Osteoblast (primary cell): Measurements from ENCODE around the gene PRM1. TPM values are rescaled to one million over a fixed set of nuclear protein-coding genes. Genes with fewer than 3 reads are reported as not detected.

ENCODE experiments used
- DNase-seq: peaks from one replicate; pipeline ENCODE4 v3.0.0; 2011; ENCODE audit warnings: low spot score, mixed read lengths; ENCODE audit not compliant: insufficient read length; ENCODE audit errors: missing footprints
- H2AFZ ChIP-seq: 2 replicates; pipeline ENCODE4 v1.6.0; 2011; ENCODE audit warnings: mild to moderate bottlenecking, low read length
- H3K27ac ChIP-seq: 2 replicates; pipeline ENCODE4 v1.5.1; 2011; ENCODE audit warnings: mild to moderate bottlenecking, low read depth, low read length, moderate library complexity
- H3K27me3 ChIP-seq: 2 replicates; pipeline ENCODE4 v1.6.0; 2012; ENCODE audit warnings: mild to moderate bottlenecking, control low read depth, inconsistent platforms, low read length, moderate library complexity; ENCODE audit not compliant: insufficient read depth
- H3K36me3 ChIP-seq: 2 replicates; pipeline ENCODE4 v1.5.1; 2011; ENCODE audit warnings: mild to moderate bottlenecking, low read length, control low read depth, moderate library complexity; ENCODE audit not compliant: insufficient read depth
- H3K4me1 ChIP-seq: 2 replicates; pipeline ENCODE4 v1.5.1; 2011; ENCODE audit warnings: mild to moderate bottlenecking, low read length, control low read depth, moderate library complexity; ENCODE audit not compliant: insufficient read depth
- H3K4me2 ChIP-seq: 2 replicates; pipeline ENCODE4 v1.6.0; 2011; ENCODE audit warnings: mild to moderate bottlenecking, low read length; ENCODE audit not compliant: insufficient read depth
- H3K4me3 ChIP-seq: fragments of 200-600 bp; sonication (generic); 3 replicates; pipeline ENCODE4 v1.5.1; 2012; ENCODE audit warnings: mild to moderate bottlenecking, low read length, inconsistent platforms; ENCODE audit not compliant: insufficient read depth
- H3K79me2 ChIP-seq: 2 replicates; pipeline ENCODE4 v1.6.0; 2012; ENCODE audit warnings: mild to moderate bottlenecking, low read length, control low read depth, inconsistent platforms; ENCODE audit not compliant: insufficient read depth
- H3K9me3 ChIP-seq: 2 replicates; pipeline ENCODE4 v1.5.1; 2011; ENCODE audit warnings: low read depth, low read length, control low read depth
- H4K20me1 ChIP-seq: 2 replicates; pipeline ENCODE4 v1.6.0; 2012; ENCODE audit warnings: mild to moderate bottlenecking, low read length, control low read depth; ENCODE audit not compliant: insufficient read depth
- total RNA-seq: library from RNA; depleted of rRNA; stranded (reverse); fragments of >200 nt; gene quantifications from 2 replicates; pipeline ENCODE4 v1.2.3, GENCODE V29; 2012
- TF ChIP-seq, protein P1 (sequence below): IDR thresholded peaks from 2 replicates; pipeline ENCODE4 v1.5.1; 2011; ENCODE audit warnings: mild to moderate bottlenecking, low read depth, low read length, moderate library complexity; ENCODE audit errors: extremely low read depth

Gene PRM1
- total RNA-seq, 1 donor: not detected

DNA sequence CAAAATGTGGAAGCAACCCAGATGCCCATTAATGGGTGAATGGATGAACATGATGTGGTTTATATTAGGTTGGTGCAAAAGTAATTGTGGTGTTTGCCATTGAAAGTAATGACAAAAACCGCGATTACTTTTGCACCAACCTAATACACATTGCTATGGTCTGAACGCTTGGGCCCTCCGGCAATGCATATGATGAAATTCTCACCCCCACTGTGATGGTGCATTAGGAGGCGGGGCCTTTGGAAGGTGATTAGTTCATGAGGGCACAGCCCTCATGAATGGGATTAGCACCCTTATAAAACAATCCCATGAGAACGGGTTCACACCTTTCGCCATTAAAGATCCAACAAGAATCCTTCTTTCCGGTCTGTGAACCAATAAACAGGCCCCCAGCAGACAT is 25.3 kb upstream of the PRM1 start:
- H3K27ac ChIP-seq: no peak overlapping the region
- no peaks in the 10 kb centered on the region for H3K9me3 ChIP-seq
- DNase-seq: no peak
- H2AFZ ChIP-seq: no peak overlapping the region
- H3K36me3 ChIP-seq: no peaks in the 10 kb centered on the region
- no peaks in the 10 kb centered on the region for H3K27me3 ChIP-seq
- no peak overlapping the region for H3K4me3 ChIP-seq
- H3K4me1 ChIP-seq: no peaks in the 10 kb centered on the region
- H4K20me1 ChIP-seq: no peaks in the 10 kb centered on the region
- H3K4me2 ChIP-seq: no peak overlapping the region
- TF ChIP-seq, protein P1, sequence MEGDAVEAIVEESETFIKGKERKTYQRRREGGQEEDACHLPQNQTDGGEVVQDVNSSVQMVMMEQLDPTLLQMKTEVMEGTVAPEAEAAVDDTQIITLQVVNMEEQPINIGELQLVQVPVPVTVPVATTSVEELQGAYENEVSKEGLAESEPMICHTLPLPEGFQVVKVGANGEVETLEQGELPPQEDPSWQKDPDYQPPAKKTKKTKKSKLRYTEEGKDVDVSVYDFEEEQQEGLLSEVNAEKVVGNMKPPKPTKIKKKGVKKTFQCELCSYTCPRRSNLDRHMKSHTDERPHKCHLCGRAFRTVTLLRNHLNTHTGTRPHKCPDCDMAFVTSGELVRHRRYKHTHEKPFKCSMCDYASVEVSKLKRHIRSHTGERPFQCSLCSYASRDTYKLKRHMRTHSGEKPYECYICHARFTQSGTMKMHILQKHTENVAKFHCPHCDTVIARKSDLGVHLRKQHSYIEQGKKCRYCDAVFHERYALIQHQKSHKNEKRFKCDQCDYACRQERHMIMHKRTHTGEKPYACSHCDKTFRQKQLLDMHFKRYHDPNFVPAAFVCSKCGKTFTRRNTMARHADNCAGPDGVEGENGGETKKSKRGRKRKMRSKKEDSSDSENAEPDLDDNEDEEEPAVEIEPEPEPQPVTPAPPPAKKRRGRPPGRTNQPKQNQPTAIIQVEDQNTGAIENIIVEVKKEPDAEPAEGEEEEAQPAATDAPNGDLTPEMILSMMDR: no peak
- no peaks in the 10 kb centered on the region for H3K79me2 ChIP-seq

DNA sequence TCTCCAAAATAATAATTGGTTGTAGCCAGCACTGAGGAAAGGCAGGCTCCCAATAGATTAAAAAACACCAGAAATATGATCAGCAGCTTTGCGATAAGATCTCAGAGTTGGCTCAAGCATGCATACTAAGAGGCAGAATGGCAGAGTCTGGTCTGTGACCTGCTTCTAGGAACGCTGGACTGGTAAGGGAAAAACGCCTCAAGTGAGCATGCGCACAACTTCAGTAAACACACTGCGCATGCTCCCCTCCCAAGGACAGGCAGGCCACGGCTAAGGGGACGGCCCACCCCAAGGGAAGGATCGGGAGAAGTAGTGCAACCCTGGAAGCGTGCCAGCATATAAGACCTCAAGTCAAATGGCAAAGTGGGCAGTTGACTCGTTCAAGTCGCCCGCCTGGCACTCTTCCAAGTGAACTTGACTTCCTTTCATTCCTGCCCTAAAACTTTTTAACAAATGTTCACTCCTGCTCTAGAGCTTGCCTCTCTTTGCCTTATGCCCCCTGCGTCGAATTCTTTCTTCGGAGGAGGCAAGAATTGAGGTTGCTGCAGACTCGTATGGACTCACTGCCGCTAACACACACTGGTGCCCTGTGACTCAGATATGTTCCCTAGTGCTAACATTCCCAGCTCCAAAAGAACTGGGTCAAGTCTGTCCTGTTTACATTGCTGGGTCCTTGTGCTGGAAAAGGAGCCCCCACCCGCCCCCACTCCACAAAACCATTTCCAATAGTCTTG is 22.4 kb upstream of the PRM1 start:
- no peaks in the 10 kb centered on the region for H3K79me2 ChIP-seq
- no peak overlapping the region for H3K27ac ChIP-seq
- no peak overlapping the region for H3K4me2 ChIP-seq
- no peaks in the 10 kb centered on the region for H4K20me1 ChIP-seq
- H3K27me3 ChIP-seq: no peaks in the 10 kb centered on the region
- H3K9me3 ChIP-seq: no peaks in the 10 kb centered on the region
- TF ChIP-seq, protein P1: no peak
- H2AFZ ChIP-seq: no peak overlapping the region
- H3K4me3 ChIP-seq: no peak overlapping the region
- no peaks in the 10 kb centered on the region for H3K4me1 ChIP-seq
- DNase-seq: no peak
- H3K36me3 ChIP-seq: no peaks in the 10 kb centered on the region

DNA sequence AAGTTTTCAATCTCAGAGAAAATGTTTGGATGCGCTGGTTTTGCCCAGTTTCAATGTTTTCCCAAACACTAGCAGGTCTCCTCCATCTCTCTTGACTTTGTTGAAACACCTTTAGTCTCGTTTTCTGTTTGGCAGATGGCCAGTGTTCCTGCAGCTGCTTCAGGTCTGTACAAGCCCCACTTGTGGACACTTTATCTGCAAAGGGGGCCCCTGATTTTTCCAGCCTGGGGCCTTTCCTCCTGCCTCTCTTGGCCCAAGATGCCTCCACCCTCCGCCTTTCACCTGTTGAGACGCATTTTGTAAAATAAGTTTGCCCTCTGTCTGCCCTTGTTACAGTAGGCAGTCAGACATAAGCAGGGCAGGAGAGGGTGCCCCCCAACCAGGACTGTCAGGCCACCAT is 21.8 kb upstream of the PRM1 start:
- H3K27ac ChIP-seq: no peak overlapping the region
- H3K4me3 ChIP-seq: no peak overlapping the region
- TF ChIP-seq, protein P1: no peak
- no peaks in the 10 kb centered on the region for H3K9me3 ChIP-seq
- H3K4me1 ChIP-seq: no peaks in the 10 kb centered on the region
- DNase-seq: peak; percentile 29
- no peaks in the 10 kb centered on the region for H4K20me1 ChIP-seq
- H3K36me3 ChIP-seq: no peaks in the 10 kb centered on the region
- no peaks in the 10 kb centered on the region for H3K79me2 ChIP-seq
- no peak overlapping the region for H3K4me2 ChIP-seq
- H2AFZ ChIP-seq: no peak overlapping the region
- H3K27me3 ChIP-seq: no peaks in the 10 kb centered on the region

DNA sequence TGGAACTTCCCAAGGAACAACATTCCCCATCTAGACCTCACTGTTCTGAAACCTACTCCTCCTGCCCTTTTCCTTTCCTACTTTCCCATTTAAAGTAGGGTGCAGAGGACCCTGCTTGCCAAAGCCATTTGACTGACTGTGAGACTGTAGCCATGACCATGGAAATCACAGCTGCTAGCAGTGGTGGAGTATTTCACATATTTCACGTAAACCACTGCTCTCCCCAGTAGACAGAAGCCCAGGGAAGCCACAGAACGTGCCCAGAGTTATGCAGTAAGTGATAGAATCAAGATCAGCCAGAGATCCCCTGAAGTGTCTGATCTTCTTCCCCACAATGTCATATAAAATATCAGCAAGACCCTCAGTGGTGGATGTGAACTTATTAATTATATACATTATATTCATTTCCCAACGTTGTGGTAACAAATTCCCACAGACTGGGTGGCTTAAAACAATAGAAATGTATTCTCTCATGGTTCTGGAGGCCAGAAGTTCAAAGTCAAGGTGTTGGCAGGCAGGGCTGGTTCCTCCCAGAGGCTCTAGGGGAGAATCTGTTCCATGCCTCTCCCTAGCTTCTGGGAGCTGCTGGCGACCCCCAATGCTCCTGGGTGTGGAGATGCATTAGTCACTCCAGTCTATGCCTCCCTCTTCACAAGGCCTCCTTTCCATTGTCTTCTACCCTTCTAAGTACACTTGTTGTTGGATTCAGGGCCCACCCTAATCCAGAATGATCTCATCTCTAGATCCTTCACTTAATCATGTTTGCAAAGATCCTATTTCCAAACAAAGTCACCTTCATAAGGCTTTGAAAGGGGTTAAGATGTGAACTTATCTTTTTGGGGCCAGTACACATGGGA is 20.7 kb upstream of the PRM1 start:
- Histone ChIP-seq H3K4me1 (peaks cover 7% of the 10 kb centered on the region), H3K79me2 (no peaks in the 10 kb centered on the region), H3K9me3 (no peaks in the 10 kb centered on the region), H4K20me1 (no peaks in the 10 kb centered on the region), H3K27me3 (no peaks in the 10 kb centered on the region), H3K27ac (no peak overlapping the region), H3K4me2 (no peak overlapping the region), H3K36me3 (no peaks in the 10 kb centered on the region), H3K4me3 (no peak overlapping the region), H2AFZ (no peak overlapping the region)
- TF ChIP-seq, protein P1: no peak
- DNase-seq: peak; percentile 9
